ENCODE data around the gene RNF144A. TPM values are rescaled to one million over a fixed set of nuclear protein-coding genes. Genes with fewer than 3 reads are reported as not detected.

The RNF144A gene
- total RNA-seq, 1 donor from 2014 or later = 16.6 TPM

GRCh38 chr2:6924924-6925409, 7.8 kb downstream of the RNF144A start:
- peaks cover 34% of the 10 kb centered on the region for H3K36me3 Mint-ChIP-seq (ENCODE audit: low read depth)
- no peak overlapping the region for H3K27ac Mint-ChIP-seq
- H3K9me3 Mint-ChIP-seq = peaks cover 22% of the 10 kb centered on the region
- peaks cover 50% of the 10 kb centered on the region for H3K4me1 Mint-ChIP-seq (ENCODE audit: low read depth)
- peaks cover 6% of the 10 kb centered on the region for H3K27me3 Mint-ChIP-seq (ENCODE audit: insufficient read depth)
- no peak overlapping the region for H3K4me3 Mint-ChIP-seq
- intact Hi-C loops (cut with micrococcal nuclease) = no loop called here
- DNase-seq (ENCODE audit: low spot score) = no peak

DNA sequence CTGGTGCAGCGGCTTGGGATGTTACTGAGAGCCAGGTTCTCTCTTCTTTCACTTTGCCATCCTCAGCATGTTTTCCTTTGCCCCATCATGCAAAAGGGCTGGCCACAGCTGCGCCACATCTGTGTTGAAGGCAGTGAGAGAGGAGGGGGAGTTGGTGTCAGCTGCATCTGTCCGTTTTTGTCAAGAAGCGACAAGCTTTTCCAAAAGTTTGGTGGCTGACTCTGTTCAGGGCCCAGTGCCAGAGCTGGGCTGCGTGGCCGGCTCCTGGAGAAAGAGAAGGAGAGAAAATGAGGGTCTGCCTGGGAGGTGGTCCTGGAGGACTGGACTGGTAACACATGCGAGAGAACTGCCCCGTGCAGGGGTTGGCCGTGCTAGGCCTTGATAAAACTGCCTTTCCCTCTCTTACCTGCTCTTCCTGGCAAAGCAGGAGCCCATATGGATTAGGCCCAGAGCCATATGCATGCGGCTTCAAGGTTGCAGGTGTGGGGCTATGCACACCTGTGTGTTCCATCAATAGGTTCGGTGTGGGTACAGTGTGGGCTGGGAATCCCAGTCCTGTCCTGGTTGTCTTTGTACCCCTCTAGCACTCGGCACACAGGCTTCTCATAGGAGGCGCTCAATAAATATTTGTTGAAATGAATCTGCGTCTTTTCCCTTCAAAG, 9.0 kb downstream of the RNF144A start:
- DNase-seq (ENCODE audit: low spot score) = no peak
- Mint-ChIP-seq H3K9me3 (peaks cover 22% of the 10 kb centered on the region), H3K4me3 (no peak overlapping the region), H3K4me1 (ENCODE audit: low read depth) (peaks cover 48% of the 10 kb centered on the region), H3K36me3 (ENCODE audit: low read depth) (peaks cover 34% of the 10 kb centered on the region), H3K27me3 (ENCODE audit: insufficient read depth) (peaks cover 6% of the 10 kb centered on the region), H3K27ac (no peak overlapping the region)
- intact Hi-C loops (cut with micrococcal nuclease) = no loop called here

DNA sequence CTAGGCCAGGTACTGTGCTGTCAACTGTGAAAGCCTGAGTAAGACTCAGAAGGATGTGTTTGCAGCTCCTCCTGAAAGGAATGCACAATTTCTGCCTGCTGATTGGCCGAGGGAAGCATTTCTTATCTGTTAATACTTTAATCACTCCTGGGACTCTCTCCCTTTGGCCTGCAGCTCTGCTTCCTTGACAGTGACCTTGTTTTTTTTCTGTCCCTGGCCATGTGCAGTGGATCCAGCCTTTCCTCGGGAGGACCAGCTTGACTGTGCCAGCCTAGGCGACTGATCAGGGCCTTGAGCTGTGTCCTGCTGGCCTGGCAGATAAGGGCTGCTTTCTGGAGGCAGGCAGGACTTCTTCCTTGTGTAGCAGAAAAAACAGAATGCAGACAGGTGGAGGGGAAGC, 10.0 kb downstream of the RNF144A start:
- Mint-ChIP-seq H3K4me3 (no peak overlapping the region), H3K36me3 (ENCODE audit: low read depth) (peaks cover 42% of the 10 kb centered on the region), H3K4me1 (ENCODE audit: low read depth) (peaks cover 44% of the 10 kb centered on the region), H3K9me3 (peaks cover 27% of the 10 kb centered on the region), H3K27me3 (ENCODE audit: insufficient read depth) (peaks cover 6% of the 10 kb centered on the region), H3K27ac (no peak overlapping the region)
- intact Hi-C loops (cut with micrococcal nuclease) = no loop called here
- no peak for DNase-seq (ENCODE audit: low spot score)

- H3K27ac Mint-ChIP-seq = no peak overlapping the region
- H3K4me3 Mint-ChIP-seq = no peak overlapping the region
- peaks cover 28% of the 10 kb centered on the region for H3K9me3 Mint-ChIP-seq
- peaks cover 44% of the 10 kb centered on the region for H3K4me1 Mint-ChIP-seq (ENCODE audit: low read depth)
- intact Hi-C loops (cut with micrococcal nuclease) = no loop called here
- peaks cover 42% of the 10 kb centered on the region for H3K36me3 Mint-ChIP-seq (ENCODE audit: low read depth)
- DNase-seq (ENCODE audit: low spot score) = no peak
- peaks cover 6% of the 10 kb centered on the region for H3K27me3 Mint-ChIP-seq (ENCODE audit: insufficient read depth)
Measured at GRCh38 chr2:6927753-6928152, 10.5 kb downstream of the RNF144A start.

- peaks cover 6% of the 10 kb centered on the region for H3K27me3 Mint-ChIP-seq (ENCODE audit: insufficient read depth)
- H3K36me3 Mint-ChIP-seq (ENCODE audit: low read depth) = peaks cover 41% of the 10 kb centered on the region
- intact Hi-C loops (cut with micrococcal nuclease) = no loop called here
- H3K9me3 Mint-ChIP-seq = peaks cover 28% of the 10 kb centered on the region
- DNase-seq (ENCODE audit: low spot score) = no peak
- H3K4me1 Mint-ChIP-seq (ENCODE audit: low read depth) = peaks cover 37% of the 10 kb centered on the region
- no peak overlapping the region for H3K27ac Mint-ChIP-seq
- H3K4me3 Mint-ChIP-seq = no peak overlapping the region
Measured at GRCh38 chr2:6928452-6928851, 11.2 kb downstream of the RNF144A start.

DNA sequence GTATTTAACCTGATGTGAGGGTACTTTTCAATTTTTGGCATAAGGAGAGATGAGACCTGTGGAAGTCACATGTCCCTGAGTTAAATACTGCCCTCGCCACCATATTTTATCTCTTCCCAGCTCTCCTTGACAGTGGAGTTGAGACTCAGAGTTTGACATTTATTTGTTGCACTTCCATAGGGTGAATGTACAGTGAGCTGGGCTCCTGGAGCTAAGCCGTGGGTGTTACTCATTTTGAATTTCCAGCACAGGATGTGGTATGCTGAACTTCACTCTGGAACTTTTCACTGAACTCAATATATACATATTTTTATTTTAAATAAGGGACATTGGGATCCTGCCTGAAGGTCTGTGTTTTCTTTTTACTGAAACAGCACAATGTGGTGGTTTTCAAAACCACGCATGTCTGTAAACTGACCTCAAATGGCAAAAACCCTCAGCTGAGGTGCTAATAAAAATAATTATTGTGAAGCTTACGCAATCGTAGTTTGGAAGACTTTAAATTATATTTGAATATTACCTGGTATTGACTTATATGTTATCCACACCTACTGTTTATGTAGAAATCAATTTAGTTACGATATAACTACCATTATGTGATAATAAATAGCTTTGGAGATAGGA, 12.1 kb downstream of the RNF144A start:
- H3K27ac Mint-ChIP-seq = no peak overlapping the region
- intact Hi-C loops (cut with micrococcal nuclease) = no loop called here
- no peak for DNase-seq (ENCODE audit: low spot score)
- no peak overlapping the region for H3K4me3 Mint-ChIP-seq
- H3K27me3 Mint-ChIP-seq (ENCODE audit: insufficient read depth) = peaks cover 3% of the 10 kb centered on the region
- H3K36me3 Mint-ChIP-seq (ENCODE audit: low read depth) = peaks cover 34% of the 10 kb centered on the region
- peaks cover 28% of the 10 kb centered on the region for H3K9me3 Mint-ChIP-seq
- peaks cover 29% of the 10 kb centered on the region for H3K4me1 Mint-ChIP-seq (ENCODE audit: low read depth)

DNA sequence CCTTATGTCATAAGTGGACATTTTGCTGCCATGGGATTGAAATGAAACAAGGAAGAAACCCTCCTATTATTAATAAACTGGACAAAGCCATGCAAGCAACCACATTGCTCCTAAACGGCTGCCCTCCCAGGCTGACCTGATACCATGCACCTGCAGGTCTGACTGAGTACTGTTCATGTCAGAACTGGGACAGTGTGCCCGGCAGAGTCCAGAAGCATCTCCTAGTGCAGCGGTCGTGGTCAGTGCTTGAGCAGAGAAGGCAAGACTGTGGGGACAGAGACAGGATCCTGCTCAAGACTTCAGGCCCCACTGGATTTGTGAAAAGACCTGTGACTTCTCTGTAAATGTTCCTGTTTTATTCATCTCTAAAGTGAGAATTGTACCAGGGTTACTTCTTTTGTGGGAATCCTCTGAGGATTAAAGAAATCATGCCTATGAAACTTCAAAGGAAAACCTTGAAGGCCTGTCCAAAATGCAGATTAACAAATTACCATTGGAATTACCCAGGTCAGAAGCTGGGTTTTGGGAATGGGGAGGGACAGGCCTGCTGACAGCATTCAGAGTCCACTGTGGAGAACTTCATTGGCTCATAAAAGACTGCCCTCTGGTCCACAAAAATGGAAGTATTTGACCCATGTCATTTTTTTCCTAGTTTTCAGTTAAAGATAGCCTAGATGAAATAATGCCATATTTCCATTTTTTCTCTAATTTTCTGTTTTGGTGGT, 13.9 kb downstream of the RNF144A start:
- H3K4me1 Mint-ChIP-seq (ENCODE audit: low read depth) = peaks cover 29% of the 10 kb centered on the region
- peaks cover 2% of the 10 kb centered on the region for H3K27me3 Mint-ChIP-seq (ENCODE audit: insufficient read depth)
- no peak overlapping the region for H3K27ac Mint-ChIP-seq
- DNase-seq (ENCODE audit: low spot score) = no peak
- peaks cover 27% of the 10 kb centered on the region for H3K9me3 Mint-ChIP-seq
- H3K4me3 Mint-ChIP-seq = no peak overlapping the region
- H3K36me3 Mint-ChIP-seq (ENCODE audit: low read depth) = peaks cover 35% of the 10 kb centered on the region
- intact Hi-C loops (cut with micrococcal nuclease) = no loop called here

GRCh38 chr2:6931753-6932152, 14.5 kb downstream of the RNF144A start:
- intact Hi-C loops (cut with micrococcal nuclease) = no loop called here
- peaks cover 21% of the 10 kb centered on the region for H3K9me3 Mint-ChIP-seq
- peaks cover 2% of the 10 kb centered on the region for H3K27me3 Mint-ChIP-seq (ENCODE audit: insufficient read depth)
- no peak overlapping the region for H3K27ac Mint-ChIP-seq
- H3K4me1 Mint-ChIP-seq (ENCODE audit: low read depth) = peaks cover 29% of the 10 kb centered on the region
- no peak for DNase-seq (ENCODE audit: low spot score)
- H3K4me3 Mint-ChIP-seq = no peak overlapping the region
- H3K36me3 Mint-ChIP-seq (ENCODE audit: low read depth) = peaks cover 31% of the 10 kb centered on the region

DNA sequence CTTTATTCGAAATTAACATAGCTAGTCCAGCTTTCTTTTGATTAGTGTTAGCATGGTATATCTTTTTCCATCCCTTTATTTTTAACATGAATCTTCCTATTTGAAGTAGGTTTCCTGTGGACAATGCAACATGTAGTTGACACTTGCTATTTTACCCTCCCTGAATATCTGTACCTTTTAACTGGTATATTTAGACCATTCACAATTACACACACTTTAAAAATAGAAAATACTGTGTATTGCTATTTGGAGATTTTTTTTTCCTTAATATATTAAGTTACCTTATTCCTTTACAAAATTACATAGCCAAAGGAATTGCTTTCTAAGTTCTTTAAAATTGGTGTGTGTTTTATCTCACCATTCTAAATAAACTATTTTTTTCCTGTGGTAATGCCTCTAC, 15.0 kb downstream of the RNF144A start:
- H3K9me3 Mint-ChIP-seq = peaks cover 16% of the 10 kb centered on the region
- peaks cover 26% of the 10 kb centered on the region for H3K36me3 Mint-ChIP-seq (ENCODE audit: low read depth)
- H3K4me3 Mint-ChIP-seq = no peak overlapping the region
- no peak overlapping the region for H3K27ac Mint-ChIP-seq
- intact Hi-C loops (cut with micrococcal nuclease) = no loop called here
- H3K27me3 Mint-ChIP-seq (ENCODE audit: insufficient read depth) = peaks cover 2% of the 10 kb centered on the region
- no peak for DNase-seq (ENCODE audit: low spot score)
- peaks cover 29% of the 10 kb centered on the region for H3K4me1 Mint-ChIP-seq (ENCODE audit: low read depth)

DNA sequence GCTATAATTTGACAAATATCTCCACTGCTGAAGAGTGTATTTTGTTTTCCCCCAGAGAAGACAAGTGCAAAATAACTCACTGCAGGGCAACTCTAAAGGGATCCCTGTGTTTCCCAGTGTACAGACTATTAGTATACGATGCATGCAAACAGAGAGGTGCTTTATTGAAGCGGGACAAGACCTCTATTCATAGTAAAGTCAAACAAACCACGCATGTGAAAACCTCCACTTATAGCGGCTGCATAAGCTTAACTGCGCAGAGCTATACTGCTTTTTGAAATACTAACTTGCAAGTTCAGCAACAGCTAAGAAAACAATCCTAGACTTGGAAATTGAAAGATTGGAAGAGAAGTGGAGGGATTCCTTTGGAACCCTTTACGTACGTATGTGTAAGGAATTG, 15.6 kb downstream of the RNF144A start:
- Mint-ChIP-seq H3K4me1 (ENCODE audit: low read depth) (peaks cover 29% of the 10 kb centered on the region), H3K27ac (no peak overlapping the region), H3K9me3 (peaks cover 14% of the 10 kb centered on the region), H3K36me3 (ENCODE audit: low read depth) (peaks cover 23% of the 10 kb centered on the region), H3K27me3 (ENCODE audit: insufficient read depth) (peaks cover 2% of the 10 kb centered on the region), H3K4me3 (no peak overlapping the region)
- intact Hi-C loops (cut with micrococcal nuclease) = no loop called here
- DNase-seq (ENCODE audit: low spot score) = no peak

DNA sequence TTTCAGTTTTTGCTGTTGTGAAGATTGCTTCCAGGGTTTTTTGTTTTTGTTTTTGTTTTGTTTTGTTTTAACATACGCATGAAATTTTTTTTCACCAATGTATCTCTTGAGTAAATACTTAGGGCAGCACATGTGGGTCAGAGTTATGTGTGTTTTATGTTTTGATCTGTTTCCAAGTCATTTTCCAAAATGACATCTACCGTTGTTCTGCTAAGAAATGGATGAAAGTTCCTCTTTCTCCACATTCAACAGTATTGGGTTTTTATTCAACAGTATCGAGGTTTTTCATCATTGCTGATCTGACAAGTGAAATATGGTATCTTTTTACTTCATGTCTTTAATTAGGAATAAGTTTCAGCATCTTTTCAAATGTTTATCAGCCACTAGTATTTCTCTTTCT, 16.7 kb downstream of the RNF144A start:
- no peak overlapping the region for H3K4me3 Mint-ChIP-seq
- H3K4me1 Mint-ChIP-seq (ENCODE audit: low read depth) = peaks cover 20% of the 10 kb centered on the region
- H3K9me3 Mint-ChIP-seq = peaks cover 5% of the 10 kb centered on the region
- no peak for DNase-seq (ENCODE audit: low spot score)
- H3K27me3 Mint-ChIP-seq (ENCODE audit: insufficient read depth) = no peaks in the 10 kb centered on the region
- H3K27ac Mint-ChIP-seq = no peak overlapping the region
- peaks cover 13% of the 10 kb centered on the region for H3K36me3 Mint-ChIP-seq (ENCODE audit: low read depth)
- intact Hi-C loops (cut with micrococcal nuclease) = no loop called here

- no peaks in the 10 kb centered on the region for H3K27me3 Mint-ChIP-seq (ENCODE audit: insufficient read depth)
- no peak for DNase-seq (ENCODE audit: low spot score)
- H3K27ac Mint-ChIP-seq = no peak overlapping the region
- H3K9me3 Mint-ChIP-seq = peaks cover 5% of the 10 kb centered on the region
- peaks cover 11% of the 10 kb centered on the region for H3K36me3 Mint-ChIP-seq (ENCODE audit: low read depth)
- H3K4me1 Mint-ChIP-seq (ENCODE audit: low read depth) = peaks cover 15% of the 10 kb centered on the region
- intact Hi-C loops (cut with micrococcal nuclease) = no loop called here
- H3K4me3 Mint-ChIP-seq = no peak overlapping the region
Measured at GRCh38 chr2:6934345-6934744, 17.1 kb downstream of the RNF144A start.

All from activated T-helper 1 cell treated with anti-CD3 and anti-CD28 coated beads, Interleukin-12 subunit alpha, Interleukin-12 subunit beta, Interleukin-2, Interleukin-4 antibody, amounts not matched to agents 30 ng/mL and 10 ng/mL and 1 ng/mL, durations not matched to agents 14 hours and 24 hours and 36 hours (primary cell).